Breast epithelium (tissue), 4 donors: ENCODE results near the gene TIMM10B. TPM values are rescaled to one million over a fixed set of nuclear protein-coding genes. Genes with fewer than 3 reads are reported as not detected.

ENCODE experiments used
- DNase-seq, 2 donors: peaks; one replicate each; pipeline ENCODE4 v3.0.0-alpha.2; 2019; ENCODE audit warnings: low spot score in 2 of 2
- H3K27ac ChIP-seq, 2 donors: fragments of 200-600 bp; sonication (generic) in 1 of 2; one replicate each; pipeline ENCODE4 v1.5.1; 2016 to 2019; ENCODE audit warnings: mild to moderate bottlenecking in 1 of 2
- H3K27me3 ChIP-seq, 2 donors: fragments of 200-600 bp; sonication (generic) in 1 of 2; one replicate each; pipeline versions ENCODE4 v1.5.1 to v1.6.0; 2017 to 2019; ENCODE audit warnings: control low read depth in 1 of 2, mild to moderate bottlenecking in 1 of 2
- H3K36me3 ChIP-seq: fragments of 200-600 bp; one replicate; pipeline ENCODE4 v1.5.1; 2019
- H3K4me1 ChIP-seq, 2 donors: fragments of 200-600 bp; sonication (generic); one replicate each; pipeline ENCODE4 v1.5.1; 2016 to 2019; ENCODE audit warnings: control low read depth in 1 of 2
- H3K4me3 ChIP-seq, 3 donors: fragments of 200-600 bp; sonication (generic); 1 replicate in 2 of 3; 2 replicates in 1 of 3; pipeline ENCODE4 v1.5.1; 2016 to 2019; ENCODE audit warnings: mild to moderate bottlenecking in 3 of 3, moderate library complexity in 2 of 3
- H3K9me3 ChIP-seq, 2 donors: fragments of 200-600 bp; sonication (generic) in 1 of 2; one replicate each; pipeline ENCODE4 v1.5.1; 2016 to 2019; ENCODE audit warnings: control low read depth in 1 of 2
- POLR2A ChIP-seq: fragments of 450-650 bp; IDR thresholded peaks from one replicate; pipeline ENCODE4 v1.6.1; 2016; ENCODE audit warnings: antibody characterized with exemption, mild to moderate bottlenecking, moderate library complexity
- POLR2AphosphoS5 ChIP-seq, 3 donors: sonication (generic); formaldehyde crosslinking; IDR thresholded peaks; one replicate each; pipeline ENCODE4 v1.6.1; 2017; ENCODE audit warnings: antibody characterized with exemption in 3 of 3
- intact Hi-C: fragments of 100-400 bp; cut with DNase I; formaldehyde crosslinking; loops from one replicate; pipeline ENCODE4 v1.15.1; 2023; ENCODE audit warnings: low total_unique reads
- total RNA-seq, 3 donors: library from RNA; depleted of rRNA; stranded (reverse); fragments of >200 nt; gene quantifications; one replicate each; pipeline ENCODE4 v1.1.0, GENCODE V29; 2016
- TF ChIP-seq, protein P1 (sequence below), 3 donors: fragments of 450-650 bp; IDR thresholded peaks; one replicate each; pipeline ENCODE4 v1.5.1; 2016 to 2017; ENCODE audit warnings: antibody characterized with exemption in 3 of 3, mild to moderate bottlenecking in 3 of 3, moderate library complexity in 3 of 3

Gene TIMM10B, protein sequence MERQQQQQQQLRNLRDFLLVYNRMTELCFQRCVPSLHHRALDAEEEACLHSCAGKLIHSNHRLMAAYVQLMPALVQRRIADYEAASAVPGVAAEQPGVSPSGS
- 10 to 100 TPM; 30.7 to 49.2 (median 39.3) TPM for total RNA-seq

DNA sequence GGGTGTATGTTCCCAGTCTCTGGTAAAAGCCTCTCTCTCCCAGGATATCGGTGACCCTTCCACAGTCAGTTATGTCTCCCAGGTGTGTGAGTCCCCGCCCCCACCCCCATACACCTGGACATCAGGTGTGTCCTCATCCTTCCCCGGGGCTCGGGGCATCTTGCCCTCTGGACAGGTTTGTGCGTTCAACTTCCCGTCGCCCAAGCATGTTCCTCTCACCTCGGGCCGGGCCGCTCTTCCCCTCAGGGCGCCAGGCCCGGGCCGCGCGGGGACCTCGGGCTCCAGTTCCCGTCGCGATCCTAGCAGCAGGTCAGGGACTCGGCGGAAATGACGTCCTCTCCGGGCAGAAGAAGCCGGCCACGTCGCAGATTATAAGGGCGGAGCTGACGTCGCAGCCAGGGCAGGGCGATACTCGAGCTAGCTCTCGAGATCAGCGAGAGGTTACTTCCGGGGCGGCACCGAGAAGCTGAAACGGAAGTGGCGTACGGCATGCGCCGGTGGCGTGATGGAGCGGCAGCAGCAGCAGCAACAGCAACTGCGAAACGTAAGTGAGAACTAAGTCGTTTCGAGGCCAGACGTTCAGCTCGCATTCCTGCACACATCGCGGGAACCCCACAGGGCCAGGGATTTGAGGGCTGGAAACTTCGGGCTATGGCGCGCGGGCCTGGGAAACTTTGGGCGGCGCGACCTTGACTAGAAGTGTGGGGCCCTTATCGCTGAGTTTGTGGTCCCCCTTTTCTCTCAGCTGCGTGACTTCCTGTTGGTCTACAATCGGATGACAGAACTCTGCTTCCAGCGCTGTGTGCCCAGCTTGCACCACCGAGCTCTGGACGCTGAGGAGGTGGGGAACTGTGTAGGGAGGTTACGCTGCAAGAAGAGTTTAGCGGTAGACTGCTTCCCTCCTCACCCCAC is at the start of gene TIMM10B, which contains the start of gene ARFIP2:
Gene TIMM10B (plus strand): TSS at position 490 of the 912 bp plus-strand sequence. CDS start 16 bp downstream, at position 506.
Gene ARFIP2 (minus strand): TSS at position 320 of the 912 bp plus-strand sequence. CDS start 910 bp downstream, outside the sequence.
- H3K27me3 ChIP-seq, result no peaks in the 10 kb centered on the region
- H3K4me3 ChIP-seq, result peak within 1 kb of the TSS; percentile 73 to 81 (median 81)
- H3K9me3 ChIP-seq, result no peaks in the 10 kb centered on the region
- H3K36me3 ChIP-seq, result no peaks in the 10 kb centered on the region
- H3K4me1 ChIP-seq, result peaks cover 0 to 9% of the 10 kb centered on the region in 2 donors
- TF ChIP-seq, protein P1, sequence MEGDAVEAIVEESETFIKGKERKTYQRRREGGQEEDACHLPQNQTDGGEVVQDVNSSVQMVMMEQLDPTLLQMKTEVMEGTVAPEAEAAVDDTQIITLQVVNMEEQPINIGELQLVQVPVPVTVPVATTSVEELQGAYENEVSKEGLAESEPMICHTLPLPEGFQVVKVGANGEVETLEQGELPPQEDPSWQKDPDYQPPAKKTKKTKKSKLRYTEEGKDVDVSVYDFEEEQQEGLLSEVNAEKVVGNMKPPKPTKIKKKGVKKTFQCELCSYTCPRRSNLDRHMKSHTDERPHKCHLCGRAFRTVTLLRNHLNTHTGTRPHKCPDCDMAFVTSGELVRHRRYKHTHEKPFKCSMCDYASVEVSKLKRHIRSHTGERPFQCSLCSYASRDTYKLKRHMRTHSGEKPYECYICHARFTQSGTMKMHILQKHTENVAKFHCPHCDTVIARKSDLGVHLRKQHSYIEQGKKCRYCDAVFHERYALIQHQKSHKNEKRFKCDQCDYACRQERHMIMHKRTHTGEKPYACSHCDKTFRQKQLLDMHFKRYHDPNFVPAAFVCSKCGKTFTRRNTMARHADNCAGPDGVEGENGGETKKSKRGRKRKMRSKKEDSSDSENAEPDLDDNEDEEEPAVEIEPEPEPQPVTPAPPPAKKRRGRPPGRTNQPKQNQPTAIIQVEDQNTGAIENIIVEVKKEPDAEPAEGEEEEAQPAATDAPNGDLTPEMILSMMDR (IDR thresholded peaks at IDR 0.05), result no peak
- TF ChIP-seq POLR2A (peak; percentile 93), POLR2AphosphoS5 (IDR thresholded peaks at IDR 0.05) (peak; percentile 88 to 98 (median 94))
- DNase-seq, result peak; percentile 98
- H3K27ac ChIP-seq, result peak within 1 kb of the TSS; percentile 95 to 97
- intact Hi-C loops, result no loop called here

DNA sequence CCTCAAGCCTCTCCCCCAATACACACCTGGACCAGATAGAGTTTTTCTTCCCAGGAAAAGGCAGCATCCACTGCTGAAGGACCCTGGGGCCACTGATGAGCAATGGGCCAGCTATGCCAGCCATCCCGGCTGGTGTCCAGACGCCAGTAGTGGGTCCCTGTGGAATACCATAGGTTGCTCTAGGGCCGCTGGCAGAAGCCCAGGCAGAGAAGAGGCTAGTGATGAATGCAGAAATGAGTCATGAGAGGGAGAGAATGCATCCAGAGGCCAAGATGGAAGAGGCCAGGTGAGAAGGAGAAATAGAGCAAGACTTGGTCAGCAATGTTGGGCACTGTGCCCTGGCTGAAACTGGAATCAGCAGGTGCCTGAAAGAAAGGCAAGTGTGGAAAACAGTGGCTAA is 49.4 kb upstream of the TIMM10B start:
- intact Hi-C loops, result loop anchor here (10.0 kb wide), 1 partner anchor 47 kb away; no protein-coding TSS in a partner anchor

DNA sequence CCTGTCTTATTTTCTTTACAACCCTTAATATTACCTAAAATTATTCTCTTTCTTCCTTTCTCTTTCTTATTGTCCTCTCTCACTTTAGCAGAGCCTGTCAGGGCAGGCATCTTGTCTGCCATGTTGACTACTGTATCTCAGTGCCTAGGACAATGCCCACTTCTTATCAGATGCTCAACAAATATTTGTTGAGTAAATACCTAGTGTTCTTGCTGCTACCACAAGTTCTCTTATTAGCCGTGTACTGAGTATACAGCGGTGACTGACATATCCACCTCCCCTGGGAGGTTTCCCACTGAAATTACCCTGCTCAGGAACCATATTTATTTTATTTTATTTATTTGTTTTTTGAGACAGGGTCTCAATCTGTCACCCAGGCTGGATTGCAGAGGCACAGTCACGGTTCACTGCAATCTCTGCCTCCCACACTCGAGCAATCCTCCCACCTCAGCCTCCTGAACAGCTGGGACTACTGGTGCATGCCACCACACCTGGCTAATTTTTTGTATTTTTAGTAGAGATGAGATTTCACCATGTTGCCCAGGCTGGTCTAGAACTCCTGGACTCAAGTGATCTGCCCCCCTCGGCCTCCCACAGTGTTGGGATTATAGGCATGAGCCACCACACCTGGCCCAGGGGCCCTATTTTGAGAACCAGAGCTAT is 47.2 kb upstream of the TIMM10B start:
- TF ChIP-seq, protein P1 (IDR thresholded peaks at IDR 0.05), result no peak
- no peak for TF ChIP-seq POLR2A
- intact Hi-C loops, result loop anchor here (10.0 kb wide), 1 partner anchor 49 kb away; no protein-coding TSS in a partner anchor
- no peak overlapping the region for H3K27ac ChIP-seq
- no peaks in the 10 kb centered on the region for H3K27me3 ChIP-seq
- no peak overlapping the region for H3K4me3 ChIP-seq
- no peaks in the 10 kb centered on the region for H3K9me3 ChIP-seq
- H3K4me1 ChIP-seq, result no peaks in the 10 kb centered on the region
- H3K36me3 ChIP-seq, result no peaks in the 10 kb centered on the region
- DNase-seq, result no peak

More for the DNA sequence above, 49.4 kb upstream of the TIMM10B start:
- Histone ChIP-seq H3K36me3 (no peaks in the 10 kb centered on the region), H3K4me3 (no peak overlapping the region), H3K27me3 (no peaks in the 10 kb centered on the region), H3K27ac (no peak overlapping the region), H3K9me3 (no peaks in the 10 kb centered on the region), H3K4me1 (no peaks in the 10 kb centered on the region)
- DNase-seq, result peak in 1 of 2 donors; percentile 67
- TF ChIP-seq POLR2AphosphoS5 (IDR thresholded peaks at IDR 0.05) (no peak), POLR2A (no peak)
- TF ChIP-seq, protein P1 (IDR thresholded peaks at IDR 0.05), result no peak

DNA sequence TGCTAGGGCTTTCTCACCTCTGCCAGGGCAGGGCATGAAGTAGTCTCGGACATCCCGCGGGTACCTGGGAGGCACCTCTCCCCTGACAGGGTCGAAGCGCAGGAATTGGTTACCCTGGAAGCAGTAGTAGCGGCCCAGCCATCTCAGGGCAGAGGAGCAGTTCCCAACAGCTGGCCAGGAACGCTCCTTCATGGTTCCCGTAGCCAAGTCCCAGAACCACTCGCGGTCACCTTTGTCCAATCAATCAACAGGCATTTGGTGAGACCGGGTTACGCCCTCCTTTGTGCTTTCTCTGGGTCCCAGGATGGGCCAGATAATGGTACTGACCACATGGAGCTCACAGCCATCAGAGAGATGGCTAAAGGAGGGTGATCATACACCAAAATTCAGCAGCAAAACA is 43.9 kb upstream of the TIMM10B start:
- Histone ChIP-seq H3K4me3 (no peak overlapping the region), H3K9me3 (no peaks in the 10 kb centered on the region), H3K27ac (no peak overlapping the region), H3K36me3 (no peaks in the 10 kb centered on the region), H3K4me1 (no peaks in the 10 kb centered on the region), H3K27me3 (no peaks in the 10 kb centered on the region)
- TF ChIP-seq POLR2AphosphoS5 (IDR thresholded peaks at IDR 0.05) (no peak), POLR2A (no peak)
- TF ChIP-seq, protein P1 (IDR thresholded peaks at IDR 0.05), result no peak
- intact Hi-C loops, result loop anchor here (10.0 kb wide), 1 partner anchor 53 kb away; no protein-coding TSS in a partner anchor
- no peak for DNase-seq
